ENCODE results near the gene DLEC1. TPM values are rescaled to one million over a fixed set of nuclear protein-coding genes. Genes with fewer than 3 reads are reported as not detected.
"Not testable (repeated sequence)": the region's sequence is repeated elsewhere in the genome, so short reads cannot be mapped to it uniquely, and the experiment has no call there.

The DLEC1 gene
- total RNA-seq, 2 donors from 2014 or later, result 0.29 to 0.82 TPM

- ATAC-seq (no peak), DNase-seq (no peak)
- intact Hi-C loops (cut with DNase I), result no loop called here
Measured at GRCh38 chr3:38051131-38051530, 12.1 kb downstream of the DLEC1 start.

DNA sequence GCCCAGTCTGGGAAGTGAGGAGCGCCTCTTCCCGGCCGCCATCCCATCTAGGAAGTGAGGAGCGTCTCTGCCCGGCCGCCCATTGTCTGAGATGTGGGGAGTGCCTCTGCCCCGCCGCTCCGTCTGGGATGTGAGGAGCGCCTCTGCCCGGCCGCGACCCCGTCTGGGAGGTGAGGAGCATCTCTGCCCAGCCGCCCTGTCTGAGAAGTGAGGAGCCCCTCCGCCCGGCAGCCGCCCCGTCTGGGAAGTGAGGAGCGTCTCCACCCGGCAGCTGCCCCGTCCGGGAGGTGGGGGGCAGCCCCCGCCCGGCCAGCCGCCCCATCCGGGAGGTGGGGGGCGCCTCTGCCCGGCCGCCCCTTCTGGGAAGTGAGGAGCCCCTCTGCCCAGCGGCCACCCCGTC is 14.3 kb downstream of the DLEC1 start:
- intact Hi-C loops (cut with DNase I), result not testable (repeated sequence)

GRCh38 chr3:38053813-38054498 is 14.9 kb downstream of the DLEC1 start:
- DNase-seq; intact Hi-C loops (cut with DNase I); ATAC-seq: not testable (repeated sequence)

More for the DNA sequence above, 14.3 kb downstream of the DLEC1 start:
- not testable (repeated sequence) for ATAC-seq, DNase-seq

DNA sequence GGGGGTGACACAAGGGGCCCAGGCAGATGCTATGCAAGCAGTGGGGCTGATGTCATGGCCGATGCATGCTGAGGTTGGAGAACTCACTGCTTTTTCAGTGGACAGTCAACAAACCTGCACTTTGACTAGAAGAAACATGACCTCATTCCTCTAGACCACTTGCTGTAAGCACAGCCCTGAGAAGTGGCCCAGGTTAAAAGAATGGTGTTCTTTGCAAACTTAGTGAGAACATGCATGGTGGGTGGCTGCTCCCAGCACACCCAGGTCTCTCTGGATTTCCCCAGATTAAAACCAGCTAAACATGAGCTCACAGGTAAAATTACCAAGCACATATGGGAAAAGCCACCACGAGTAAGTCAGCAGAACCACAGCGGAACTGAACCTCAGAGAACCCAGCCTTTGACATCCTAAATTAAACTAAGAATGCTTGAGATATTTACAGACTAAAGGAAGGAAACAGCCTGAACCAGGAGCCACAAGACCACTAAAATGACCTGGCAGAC is 15.5 kb downstream of the DLEC1 start:
- DNase-seq (no peak), ATAC-seq (no peak)
- intact Hi-C loops (cut with DNase I), result no loop called here

DNA sequence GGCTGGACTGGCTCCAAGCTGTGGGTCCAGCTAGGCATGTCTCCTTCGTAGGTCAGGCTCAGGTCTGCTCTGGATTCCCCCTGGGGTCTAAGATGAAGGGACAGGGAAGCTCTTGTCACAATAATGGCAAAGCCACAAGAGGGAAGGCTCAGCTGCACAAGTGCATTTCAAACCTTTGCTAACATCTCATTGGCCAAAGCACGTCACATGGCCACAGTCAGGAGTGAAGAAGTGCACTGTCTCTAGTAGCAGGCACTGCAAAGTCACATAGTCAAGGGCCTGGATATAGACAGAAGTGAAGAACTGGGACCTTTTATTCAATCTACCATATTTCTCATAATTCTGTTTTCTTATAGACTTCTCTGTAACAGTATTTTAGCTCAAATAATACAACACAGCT is 20.1 kb downstream of the DLEC1 start:
- intact Hi-C loops (cut with DNase I), result no loop called here
- ATAC-seq (no peak), DNase-seq (no peak)

GRCh38 chr3:38059591-38059990 is 20.6 kb downstream of the DLEC1 start:
- ATAC-seq (no peak), DNase-seq (no peak)
- intact Hi-C loops (cut with DNase I), result no loop called here

- ATAC-seq (no peak), DNase-seq (no peak)
- intact Hi-C loops (cut with DNase I), result no loop called here
Measured at GRCh38 chr3:38062809-38063208, 23.8 kb downstream of the DLEC1 start.

DNA sequence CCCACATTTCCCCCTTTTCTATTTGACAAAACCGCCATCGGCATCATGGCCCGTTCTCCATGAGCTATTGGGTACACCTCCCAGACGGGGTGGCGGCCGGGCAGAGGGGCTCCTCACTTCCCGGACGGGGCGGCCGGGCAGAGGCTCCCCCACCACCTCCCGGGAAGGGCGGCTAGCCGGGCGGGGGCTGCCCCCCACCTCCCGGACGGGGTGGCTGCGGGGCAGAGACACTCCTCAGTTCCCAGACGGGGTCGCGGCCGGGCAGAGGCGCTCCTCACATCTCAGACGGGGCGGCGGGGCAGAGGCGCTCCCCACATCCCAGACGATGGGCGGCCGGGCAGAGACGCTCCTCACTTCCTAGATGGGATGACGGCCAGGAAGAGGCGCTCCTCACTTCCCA is 25.4 kb downstream of the DLEC1 start:
- intact Hi-C loops (cut with DNase I); ATAC-seq; DNase-seq: not testable (repeated sequence)

DNA sequence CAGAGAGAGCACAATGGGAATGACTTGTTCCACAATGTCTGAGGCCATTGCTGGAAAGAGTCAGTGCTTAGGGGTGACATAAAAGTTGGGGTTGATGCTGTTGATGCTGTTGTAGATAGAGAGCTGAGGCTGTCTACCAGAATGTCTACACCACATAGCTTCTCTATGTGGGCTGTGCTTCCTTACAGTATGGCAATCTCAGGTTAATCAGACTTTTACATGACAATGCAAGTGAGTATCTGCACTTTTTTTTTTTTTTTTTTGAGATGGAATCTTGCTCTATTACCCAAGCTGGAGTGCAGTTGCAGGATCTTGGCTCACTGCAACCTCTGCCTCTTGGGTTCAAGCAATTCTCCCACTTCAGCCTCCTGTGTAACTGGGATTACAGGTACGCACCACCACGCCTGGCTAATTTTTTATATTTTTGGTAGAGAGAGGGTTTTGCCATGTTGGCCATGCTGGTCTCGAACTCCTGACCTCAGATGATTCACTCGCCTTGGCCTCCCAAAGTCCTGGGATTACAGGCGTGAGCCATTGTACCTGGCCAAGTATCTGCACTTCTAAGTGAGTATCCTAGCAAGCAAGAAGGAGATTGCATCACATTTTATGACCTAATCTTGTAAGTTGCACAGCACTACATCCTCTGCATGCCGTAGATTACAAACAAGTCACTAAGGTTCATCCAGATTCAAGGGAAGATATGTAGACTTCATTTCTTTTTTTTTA is 28.7 kb downstream of the DLEC1 start:
- no peak for DNase-seq
- intact Hi-C loops (cut with DNase I), result no loop called here
- no peak for ATAC-seq

DNA sequence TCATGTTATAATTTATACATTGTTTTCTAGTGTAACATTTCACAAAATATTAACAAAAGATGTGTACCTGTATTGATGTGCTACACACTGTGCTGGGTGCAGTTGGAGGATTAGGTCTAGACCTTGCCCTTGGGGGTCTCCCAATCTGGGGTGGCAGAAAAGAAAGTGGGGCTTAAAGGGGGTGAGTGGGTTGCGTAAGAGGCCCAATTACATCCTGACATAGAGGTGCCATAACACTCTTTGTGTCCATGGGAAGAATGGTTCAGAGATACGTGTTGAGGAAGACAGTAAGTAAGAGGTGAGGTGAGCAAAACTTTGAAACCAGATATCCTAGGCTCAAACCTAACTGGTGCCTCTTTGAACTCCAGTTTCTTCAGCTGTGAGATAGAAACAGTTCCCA is 31.0 kb downstream of the DLEC1 start:
- ATAC-seq (no peak), DNase-seq (no peak)
- intact Hi-C loops (cut with DNase I), result no loop called here

DNA sequence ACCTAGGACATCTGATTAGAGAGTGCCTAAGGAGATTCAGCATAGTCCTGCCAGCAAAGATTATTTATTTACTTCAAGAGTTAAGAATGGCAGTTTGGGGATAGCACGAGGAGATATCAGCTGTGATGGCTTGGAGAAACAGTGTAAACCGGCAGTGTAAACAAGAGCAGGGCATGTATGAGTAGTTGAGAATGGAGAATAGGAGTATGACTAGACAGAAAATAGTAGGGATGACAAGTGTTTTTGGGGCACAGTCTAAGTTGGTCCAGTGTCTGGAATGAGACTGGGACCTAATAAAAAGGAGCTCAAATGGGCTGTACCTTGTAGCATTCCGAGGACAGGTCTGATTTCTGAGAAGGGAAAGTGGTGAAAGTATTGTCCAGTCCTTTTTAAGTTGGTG is 38.1 kb downstream of the DLEC1 start:
- ATAC-seq; intact Hi-C loops (cut with DNase I); DNase-seq: not testable (repeated sequence)

- intact Hi-C loops (cut with DNase I); ATAC-seq; DNase-seq: not testable (repeated sequence)
Measured at GRCh38 chr3:38082296-38082695, 43.3 kb downstream of the DLEC1 start.

- ATAC-seq; DNase-seq; intact Hi-C loops (cut with DNase I): not testable (repeated sequence)
Measured at GRCh38 chr3:38083254-38083653, 44.2 kb downstream of the DLEC1 start.

- no peak for DNase-seq
- intact Hi-C loops (cut with DNase I), result no loop called here
- no peak for ATAC-seq
Measured at GRCh38 chr3:38083871-38084333, 44.9 kb downstream of the DLEC1 start.

DNA sequence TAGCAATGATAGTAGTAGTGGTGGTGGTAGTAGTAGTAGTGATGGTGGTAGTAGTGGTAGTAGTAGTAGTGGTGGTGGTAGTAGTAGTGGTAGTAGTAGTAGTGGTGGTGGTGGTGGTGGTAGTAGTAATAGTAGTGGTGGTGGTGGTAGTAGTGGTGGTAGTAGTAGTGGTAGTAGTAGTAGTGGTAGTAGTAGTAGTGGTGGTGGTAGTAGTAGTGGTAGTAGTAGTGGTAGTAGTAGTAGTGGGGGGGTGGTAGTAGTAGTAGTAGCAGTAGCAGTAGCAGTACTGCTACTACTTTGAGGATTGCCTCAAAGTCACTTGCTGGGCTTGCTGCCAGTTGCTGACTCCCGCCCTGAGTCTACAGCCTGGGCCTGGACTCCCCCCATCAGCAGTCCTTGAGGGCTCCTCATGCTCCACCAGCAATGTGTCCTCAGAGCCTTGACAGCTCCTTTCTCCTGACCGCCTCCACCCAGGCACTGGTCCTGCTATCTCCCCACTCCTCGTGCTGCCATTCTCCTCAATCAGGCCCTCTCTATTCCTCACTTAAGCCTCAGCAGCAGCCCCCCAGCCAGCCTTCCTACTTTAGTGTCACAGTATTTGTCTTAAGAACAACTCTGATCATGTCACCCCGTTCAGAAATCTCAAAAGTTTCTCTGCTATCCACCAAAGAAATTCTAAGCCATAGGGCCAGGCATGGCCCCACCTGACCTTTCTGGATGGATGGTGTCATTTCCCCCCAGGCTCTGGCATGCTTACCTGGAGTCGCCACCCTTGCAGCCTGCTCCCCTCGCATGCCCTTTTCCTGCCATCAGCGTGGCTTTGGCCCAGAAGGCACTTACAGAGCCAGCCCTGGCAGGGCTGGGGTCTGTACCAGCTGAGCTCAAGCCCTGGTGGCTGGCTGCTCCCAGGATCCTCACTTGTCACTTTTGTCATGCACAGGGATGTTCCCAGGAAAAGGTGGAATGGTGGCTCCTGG is 45.6 kb downstream of the DLEC1 start:
- ATAC-seq (peak; percentile 66 to 70), DNase-seq (peak; percentile 39)
- intact Hi-C loops (cut with DNase I), result no loop called here

DNA sequence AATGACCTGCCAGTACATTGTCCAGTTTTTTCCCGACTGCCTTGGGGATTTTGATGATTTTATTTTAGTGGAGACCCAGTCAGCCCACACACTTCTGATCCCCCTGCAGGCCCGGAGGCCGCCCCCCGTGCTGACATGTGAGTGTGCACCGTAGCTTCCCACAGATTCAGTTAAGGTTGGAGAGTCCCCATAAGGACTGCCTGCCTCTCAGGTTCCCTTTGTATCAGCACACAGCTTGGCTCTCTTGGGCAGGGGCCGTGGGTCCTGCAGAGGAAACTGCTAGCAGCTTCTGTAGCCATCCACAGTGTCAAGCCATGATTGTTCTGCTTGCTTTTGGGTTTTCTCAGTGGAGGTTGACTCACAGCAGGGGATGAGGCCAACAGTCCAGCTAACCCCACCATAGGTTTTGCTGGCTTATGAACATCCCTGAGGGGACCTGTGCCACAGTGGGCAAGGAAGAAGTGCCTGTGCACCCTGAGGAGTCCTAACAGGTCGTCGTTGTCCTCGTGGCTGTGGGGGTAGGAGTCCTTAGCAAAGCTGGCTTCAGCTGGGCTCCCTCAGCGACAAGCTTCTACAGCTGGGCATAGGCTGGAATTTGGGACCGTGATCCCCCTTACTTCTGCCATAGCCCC is 46.4 kb downstream of the DLEC1 start:
- no peak for DNase-seq
- peak in 1 of 2 donors; percentile 43 for ATAC-seq
- intact Hi-C loops (cut with DNase I), result no loop called here

DNA sequence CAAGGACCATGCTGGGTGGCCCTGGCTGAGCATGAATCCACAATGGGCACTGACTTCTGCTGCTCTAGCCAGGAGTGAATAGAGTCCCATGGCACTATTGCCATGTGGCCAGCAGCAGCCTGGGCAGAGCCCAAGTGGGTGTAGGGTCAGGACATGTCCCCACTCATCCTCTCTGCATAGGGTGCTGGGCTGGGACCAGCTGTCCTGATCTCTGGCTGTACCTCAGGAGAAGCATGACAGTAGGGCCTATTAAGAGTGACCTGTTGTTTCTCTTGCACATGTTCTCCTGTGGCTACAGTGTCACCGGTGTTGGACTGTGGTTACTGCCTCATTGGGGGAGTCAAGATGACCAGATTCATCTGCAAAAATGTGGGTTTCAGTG is 46.9 kb downstream of the DLEC1 start:
- intact Hi-C loops (cut with DNase I), result no loop called here
- DNase-seq (no peak), ATAC-seq (peak in 1 of 2 donors; percentile 71)

DNA sequence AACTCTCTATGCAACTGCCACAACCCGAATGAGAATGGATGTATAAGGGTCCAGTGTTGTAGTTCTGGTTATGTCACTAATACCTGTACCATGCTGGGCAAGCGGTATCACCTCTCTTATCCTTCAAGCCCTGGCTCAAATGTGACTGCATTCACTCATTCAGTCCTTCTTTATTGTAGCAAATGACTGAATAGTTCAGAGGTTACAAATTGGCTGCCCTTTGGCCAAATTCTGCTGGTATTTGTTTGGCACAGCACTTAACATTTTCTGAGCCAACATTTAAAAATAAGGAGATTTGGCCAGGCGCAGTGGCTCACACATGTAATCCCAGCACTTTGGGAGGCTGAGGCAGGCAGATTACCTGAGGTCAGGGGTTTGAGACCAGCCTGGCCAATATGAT is 47.5 kb downstream of the DLEC1 start:
- ATAC-seq, result no peak
- intact Hi-C loops (cut with DNase I), result no loop called here
- no peak for DNase-seq

- intact Hi-C loops (cut with DNase I); ATAC-seq; DNase-seq: not testable (repeated sequence)
Measured at GRCh38 chr3:38087278-38087677, 48.3 kb downstream of the DLEC1 start.

Data from left cardiac atrium (tissue), 4 donors.